ENCODE measurements around the gene ST6GALNAC6. TPM values are rescaled to one million over a fixed set of nuclear protein-coding genes. Genes with fewer than 3 reads are reported as not detected.
"Not testable (repeated sequence)": the region's sequence is repeated elsewhere in the genome, so short reads cannot be mapped to it uniquely, and the experiment has no call there.

Gene ST6GALNAC6
- total RNA-seq, 1 donor from 2014 or later: 32.6 TPM

DNA sequence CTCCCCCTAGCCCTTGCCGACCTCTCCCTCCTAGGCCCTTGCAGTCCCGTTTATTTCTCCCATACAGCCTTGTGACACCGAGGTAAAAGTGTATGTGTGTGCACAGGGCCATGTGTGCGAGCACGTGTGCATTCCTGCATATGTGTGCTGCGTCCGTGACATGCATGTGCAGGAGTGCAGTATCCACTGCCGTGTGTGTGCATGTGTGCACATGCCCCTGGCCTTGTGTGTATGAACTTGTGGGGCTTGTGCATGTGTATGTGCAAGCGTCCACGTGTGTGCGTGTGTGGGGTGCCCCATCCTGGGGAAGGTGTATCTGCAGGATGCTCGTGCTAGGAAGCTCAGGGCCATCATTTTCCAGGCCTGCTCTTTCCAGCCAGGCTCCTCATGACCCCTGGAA, 28.5 kb downstream of the ST6GALNAC6 start:
- H3K36me3 Mint-ChIP-seq: peaks cover 4% of the 10 kb centered on the region
- H3K4me1 Mint-ChIP-seq (ENCODE audit: unreplicated experiment): peaks cover 12% of the 10 kb centered on the region
- no peak overlapping the region for H3K27ac Mint-ChIP-seq
- DNase-seq (ENCODE audit: extremely low spot score, unreplicated experiment): no peak
- no peak overlapping the region for H3K4me3 Mint-ChIP-seq
- no peaks in the 10 kb centered on the region for H3K27me3 Mint-ChIP-seq
- H3K9me3 Mint-ChIP-seq: no peaks in the 10 kb centered on the region
- TF ChIP-seq, protein P1, sequence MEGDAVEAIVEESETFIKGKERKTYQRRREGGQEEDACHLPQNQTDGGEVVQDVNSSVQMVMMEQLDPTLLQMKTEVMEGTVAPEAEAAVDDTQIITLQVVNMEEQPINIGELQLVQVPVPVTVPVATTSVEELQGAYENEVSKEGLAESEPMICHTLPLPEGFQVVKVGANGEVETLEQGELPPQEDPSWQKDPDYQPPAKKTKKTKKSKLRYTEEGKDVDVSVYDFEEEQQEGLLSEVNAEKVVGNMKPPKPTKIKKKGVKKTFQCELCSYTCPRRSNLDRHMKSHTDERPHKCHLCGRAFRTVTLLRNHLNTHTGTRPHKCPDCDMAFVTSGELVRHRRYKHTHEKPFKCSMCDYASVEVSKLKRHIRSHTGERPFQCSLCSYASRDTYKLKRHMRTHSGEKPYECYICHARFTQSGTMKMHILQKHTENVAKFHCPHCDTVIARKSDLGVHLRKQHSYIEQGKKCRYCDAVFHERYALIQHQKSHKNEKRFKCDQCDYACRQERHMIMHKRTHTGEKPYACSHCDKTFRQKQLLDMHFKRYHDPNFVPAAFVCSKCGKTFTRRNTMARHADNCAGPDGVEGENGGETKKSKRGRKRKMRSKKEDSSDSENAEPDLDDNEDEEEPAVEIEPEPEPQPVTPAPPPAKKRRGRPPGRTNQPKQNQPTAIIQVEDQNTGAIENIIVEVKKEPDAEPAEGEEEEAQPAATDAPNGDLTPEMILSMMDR (conservative IDR thresholded peaks at IDR 0.05): no peak

DNA sequence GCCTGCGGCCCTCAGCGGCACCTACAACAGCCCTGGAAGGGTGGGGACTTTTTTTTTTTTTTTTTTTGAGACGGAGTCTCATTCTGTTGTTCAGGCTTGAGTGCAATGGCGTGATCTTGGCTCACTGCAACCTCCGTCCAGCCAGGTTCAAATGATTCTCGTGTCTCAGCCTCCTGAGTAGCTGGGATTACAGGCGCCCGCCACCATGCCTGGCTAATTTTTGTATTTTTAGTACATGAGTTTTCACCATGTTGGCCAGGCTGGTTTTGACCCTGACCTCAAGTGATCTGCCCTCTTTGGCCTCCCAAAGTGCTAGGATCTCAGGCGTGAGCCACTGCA, 29.3 kb downstream of the ST6GALNAC6 start:
- H3K36me3 Mint-ChIP-seq; H3K27me3 Mint-ChIP-seq; DNase-seq (ENCODE audit: extremely low spot score, unreplicated experiment); H3K4me3 Mint-ChIP-seq; H3K9me3 Mint-ChIP-seq; H3K27ac Mint-ChIP-seq: not testable (repeated sequence)
- H3K4me1 Mint-ChIP-seq (ENCODE audit: unreplicated experiment): peaks cover 14% of the 10 kb centered on the region
- TF ChIP-seq, protein P1 (conservative IDR thresholded peaks at IDR 0.05): peak; percentile 51

DNA sequence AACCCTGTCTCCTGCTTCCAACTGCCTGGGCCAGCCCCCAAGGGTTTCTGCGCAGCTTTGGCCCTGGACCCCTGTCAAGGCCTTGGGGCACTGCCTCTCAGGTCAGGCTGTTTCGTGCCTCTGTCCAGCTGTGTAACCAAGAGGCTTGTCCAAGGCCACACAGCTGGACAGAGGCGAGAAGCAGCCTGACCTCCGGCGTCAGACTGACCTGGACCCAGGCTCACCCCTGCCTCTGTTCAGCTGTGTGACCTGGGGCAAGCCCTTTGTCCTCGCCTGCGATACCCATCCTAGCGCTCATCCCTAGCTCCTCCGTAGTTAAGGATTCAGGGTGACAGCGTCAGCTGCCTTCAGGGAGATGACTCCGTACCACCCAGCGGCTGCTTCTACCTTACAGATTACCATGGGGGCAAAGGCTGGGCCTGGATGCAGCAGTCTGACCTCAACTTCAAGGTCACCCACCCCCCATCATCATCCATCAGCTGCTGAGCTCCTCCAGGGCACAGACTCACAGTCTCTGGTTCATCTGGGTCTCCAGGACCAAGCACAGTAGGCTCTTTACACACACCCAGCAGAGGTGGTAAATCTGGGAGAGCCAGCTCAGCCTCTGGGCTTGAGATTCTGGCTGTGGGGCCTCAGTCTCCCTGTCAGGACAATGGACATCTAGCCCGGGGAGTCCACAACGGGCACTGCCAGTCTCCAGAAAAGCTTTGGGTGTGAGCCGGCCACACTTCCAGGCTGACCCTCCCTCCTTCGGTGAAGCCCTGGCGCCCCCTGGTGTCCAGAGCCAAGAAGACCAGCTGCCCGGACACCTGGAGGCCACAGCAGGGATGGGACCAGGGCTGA, 29.9 kb downstream of the ST6GALNAC6 start:
- DNase-seq (ENCODE audit: extremely low spot score, unreplicated experiment): peak; percentile 92
- Mint-ChIP-seq H3K27me3 (no peaks in the 10 kb centered on the region), H3K4me1 (ENCODE audit: unreplicated experiment) (peaks cover 17% of the 10 kb centered on the region), H3K4me3 (no peak overlapping the region), H3K27ac (no peak overlapping the region), H3K36me3 (peaks cover 7% of the 10 kb centered on the region), H3K9me3 (no peaks in the 10 kb centered on the region)
- TF ChIP-seq, protein P1 (conservative IDR thresholded peaks at IDR 0.05): peak; percentile 94

DNA sequence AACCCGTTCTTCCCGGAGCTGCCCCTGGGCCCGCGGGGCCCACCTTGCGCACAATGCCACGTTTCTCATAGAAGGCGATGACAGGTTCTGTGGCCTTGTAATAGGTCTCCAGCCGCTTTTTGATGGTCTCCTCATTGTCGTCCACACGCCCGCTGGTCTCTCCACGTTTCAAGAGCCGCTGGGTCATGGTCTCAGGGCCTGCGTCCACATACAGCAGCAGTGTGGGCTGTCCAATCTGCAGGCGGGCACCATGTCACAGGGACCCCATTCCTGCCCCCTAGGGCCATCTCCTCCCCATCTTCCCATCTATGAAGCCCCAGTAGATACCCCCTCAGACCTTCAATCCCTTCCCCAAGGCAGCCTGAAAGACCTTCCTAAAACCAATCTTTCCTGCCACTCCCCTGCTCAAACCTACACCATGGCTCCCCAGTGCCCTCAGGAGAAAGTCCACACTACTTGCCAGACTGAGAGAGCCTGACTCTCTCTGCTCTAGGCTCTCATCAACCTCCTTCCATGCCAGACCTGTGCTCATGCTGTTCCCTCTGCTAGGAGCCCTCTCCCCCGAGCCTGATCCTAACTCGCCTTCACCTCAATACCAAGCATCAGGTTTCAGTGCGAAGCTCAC, 31.0 kb downstream of the ST6GALNAC6 start:
- H3K9me3 Mint-ChIP-seq: no peaks in the 10 kb centered on the region
- no peak overlapping the region for H3K27ac Mint-ChIP-seq
- peaks cover 7% of the 10 kb centered on the region for H3K36me3 Mint-ChIP-seq
- no peak overlapping the region for H3K4me3 Mint-ChIP-seq
- TF ChIP-seq, protein P1 (conservative IDR thresholded peaks at IDR 0.05): no peak
- H3K4me1 Mint-ChIP-seq (ENCODE audit: unreplicated experiment): peaks cover 17% of the 10 kb centered on the region
- no peaks in the 10 kb centered on the region for H3K27me3 Mint-ChIP-seq
- DNase-seq (ENCODE audit: extremely low spot score, unreplicated experiment): no peak

DNA sequence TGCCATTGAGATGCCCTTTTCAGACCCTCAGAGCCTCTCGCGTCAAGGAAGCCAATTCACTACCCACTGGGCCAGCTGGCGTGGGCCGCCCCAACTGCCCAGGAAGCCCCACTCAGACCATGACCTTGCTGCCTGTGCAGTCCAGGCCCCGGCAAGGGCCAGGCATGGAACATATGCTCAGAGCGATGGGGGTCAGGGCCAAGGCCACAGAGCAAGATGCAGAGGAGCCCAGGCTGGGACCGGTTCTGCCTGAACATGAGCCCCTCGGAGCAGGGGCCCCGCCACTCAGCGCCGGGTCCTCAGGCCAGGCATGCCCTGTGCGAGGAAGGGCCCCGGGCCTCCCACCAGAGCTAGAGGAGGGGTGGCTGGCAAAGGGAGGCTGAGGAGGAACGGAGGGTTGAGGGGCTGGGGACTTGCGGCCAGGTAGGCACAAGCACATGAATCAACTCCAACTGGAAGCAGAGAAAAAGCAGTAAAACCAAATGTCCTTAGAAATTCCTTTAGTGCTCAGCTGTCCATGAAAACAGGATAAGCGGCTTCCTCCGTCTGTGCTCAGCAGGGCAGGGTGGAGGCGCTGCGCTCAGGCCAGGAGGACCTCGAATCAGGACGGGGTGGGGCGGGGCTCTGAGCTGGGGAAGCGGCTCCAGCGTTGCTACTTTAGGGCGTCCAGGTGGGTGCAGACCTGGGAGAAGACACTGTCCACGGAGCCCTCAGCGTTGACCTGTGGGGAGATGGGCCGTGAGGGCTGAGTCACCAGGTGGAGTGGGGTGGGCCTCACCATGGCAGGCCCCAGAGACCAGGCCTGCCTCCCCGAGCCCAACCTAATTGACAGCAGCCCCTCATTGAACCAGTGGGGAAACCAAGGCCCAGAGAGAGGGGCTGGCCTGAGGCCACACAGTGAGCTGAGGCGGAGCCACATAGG, 31.8 kb downstream of the ST6GALNAC6 start:
- peaks cover 7% of the 10 kb centered on the region for H3K36me3 Mint-ChIP-seq
- no peak overlapping the region for H3K27ac Mint-ChIP-seq
- TF ChIP-seq, protein P1 (conservative IDR thresholded peaks at IDR 0.05): no peak
- DNase-seq (ENCODE audit: extremely low spot score, unreplicated experiment): no peak
- H3K9me3 Mint-ChIP-seq: no peaks in the 10 kb centered on the region
- no peaks in the 10 kb centered on the region for H3K27me3 Mint-ChIP-seq
- H3K4me3 Mint-ChIP-seq: no peak overlapping the region
- H3K4me1 Mint-ChIP-seq (ENCODE audit: unreplicated experiment): peaks cover 22% of the 10 kb centered on the region

All from type B pancreatic cell (in vitro differentiated cells).